ENCODE measurements around the gene SELENOM.
"Not testable (repeated sequence)": the region's sequence is repeated elsewhere in the genome, so short reads cannot be mapped to it uniquely, and the experiment has no call there.

SELENOM gene

GRCh38 chr22:31106001-31106571 lies 1.3 kb downstream of the SELENOM start:
- no peak for FAIRE-seq
- no peak for DNase-seq (ENCODE audit: low spot score)

GRCh38 chr22:31105282-31105929 lies 2.0 kb downstream of the SELENOM start:
- DNase-seq (ENCODE audit: low spot score) (no peak), FAIRE-seq (no peak)

- FAIRE-seq (no peak), DNase-seq (ENCODE audit: low spot score) (no peak)
Measured at GRCh38 chr22:31104869-31105268, 2.5 kb downstream of the SELENOM start.

GRCh38 chr22:31103899-31104694 lies 3.3 kb downstream of the SELENOM start:
- FAIRE-seq (no peak), DNase-seq (ENCODE audit: low spot score) (no peak)

- FAIRE-seq = no peak
- DNase-seq (ENCODE audit: low spot score) = no peak
Measured at GRCh38 chr22:31103111-31103510, 4.3 kb downstream of the SELENOM start.

- FAIRE-seq (no peak), DNase-seq (ENCODE audit: low spot score) (peak; percentile 71)
Measured at GRCh38 chr22:31102441-31103081, 4.8 kb downstream of the SELENOM start.

- DNase-seq (ENCODE audit: low spot score) (no peak), FAIRE-seq (no peak)
Measured at GRCh38 chr22:31100762-31101525, 6.4 kb downstream of the SELENOM start.

GRCh38 chr22:31099841-31100761 lies 7.3 kb downstream of the SELENOM start:
- FAIRE-seq = no peak
- no peak for DNase-seq (ENCODE audit: low spot score)

- no peak for FAIRE-seq
Measured at GRCh38 chr22:31099386-31099785, 8.0 kb downstream of the SELENOM start.

GRCh38 chr22:31098632-31099110 lies 8.7 kb downstream of the SELENOM start:
- no peak for FAIRE-seq
- DNase-seq (ENCODE audit: low spot score) = no peak

More at GRCh38 chr22:31099386-31099785, 8.0 kb downstream of the SELENOM start:
- no peak for DNase-seq (ENCODE audit: low spot score)

GRCh38 chr22:31097941-31098631 lies 9.3 kb downstream of the SELENOM start:
- FAIRE-seq (no peak), DNase-seq (ENCODE audit: low spot score) (no peak)

- not testable (repeated sequence) for DNase-seq (ENCODE audit: low spot score); FAIRE-seq
Measured at GRCh38 chr22:31097539-31097938, 9.8 kb downstream of the SELENOM start.

GRCh38 chr22:31096657-31097279 lies 10.6 kb downstream of the SELENOM start:
- no peak for FAIRE-seq

GRCh38 chr22:31095637-31096249 lies 11.6 kb downstream of the SELENOM start:
- DNase-seq (ENCODE audit: low spot score) (no peak), FAIRE-seq (no peak)

More at GRCh38 chr22:31096657-31097279, 10.6 kb downstream of the SELENOM start:
- DNase-seq (ENCODE audit: low spot score) = no peak

GRCh38 chr22:31094741-31095140 lies 12.6 kb downstream of the SELENOM start:
- no peak for FAIRE-seq
- DNase-seq (ENCODE audit: low spot score) = no peak

- DNase-seq (ENCODE audit: low spot score) (no peak), FAIRE-seq (no peak)
Measured at GRCh38 chr22:31094021-31094551, 13.3 kb downstream of the SELENOM start.

GRCh38 chr22:31093086-31093850 lies 14.1 kb downstream of the SELENOM start:
- FAIRE-seq (no peak), DNase-seq (ENCODE audit: low spot score) (no peak)
